Suprapubic skin (tissue), 4 donors: ENCODE results near the gene ACTR6.

Source experiments
- CTCF ChIP-seq, 2 donors: fragments of 200-600 bp in 1 of 2; fragments of 450-650 bp in 1 of 2; sonication (generic) in 1 of 2; IDR thresholded peaks; one replicate each; pipeline ENCODE4 v1.5.1; 2016 to 2019; ENCODE audit warnings: antibody characterized with exemption in 2 of 2, mild to moderate bottlenecking in 1 of 2, moderate library complexity in 1 of 2
- EP300 ChIP-seq: sonication (generic); formaldehyde crosslinking; IDR thresholded peaks from one replicate; pipeline ENCODE4 v1.6.1; 2017; ENCODE audit warnings: antibody characterized with exemption
- POLR2A ChIP-seq, 2 donors: fragments of 450-650 bp; IDR thresholded peaks; one replicate each; pipeline ENCODE4 v1.6.1; 2017; ENCODE audit warnings: antibody characterized with exemption in 2 of 2, mild to moderate bottlenecking in 2 of 2, moderate library complexity in 2 of 2
- POLR2AphosphoS5 ChIP-seq, 3 donors: sonication (generic); formaldehyde crosslinking; IDR thresholded peaks; one replicate each; pipeline ENCODE4 v1.6.1; 2017; ENCODE audit warnings: antibody characterized with exemption in 3 of 3

- no peak for TF ChIP-seq POLR2AphosphoS5 (IDR thresholded peaks at IDR 0.05)
- no peak for TF ChIP-seq CTCF (IDR thresholded peaks at IDR 0.05)
- TF ChIP-seq POLR2A (IDR thresholded peaks at IDR 0.05) = no peak
- no peak for TF ChIP-seq EP300
These were observed 52.8 kb downstream of the ACTR6 start for GRCh38 chr12:100253437-100253836.
